ENCODE results near the gene MAGI1.

MAGI1 gene

GRCh38 chr3:65419233-65419632 lies 619.5 kb downstream of the MAGI1 start:
- ATAC-seq = no peak
- TF ChIP-seq RARB (CRISPR knock-in tag; IDR thresholded peaks at IDR 0.05) (no peak), ARNTL (CRISPR knock-in tag; IDR thresholded peaks at IDR 0.05; ENCODE audit: borderline replicate concordance, low read depth) (no peak), ZNF565 (CRISPR knock-in tag; conservative IDR thresholded peaks at IDR 0.05; ENCODE audit: low read depth) (no peak), ZNF8 (CRISPR knock-in tag; IDR thresholded peaks at IDR 0.05) (no peak), ZNF70 (CRISPR knock-in tag; IDR thresholded peaks at IDR 0.05) (no peak), CSDC2 (CRISPR knock-in tag; IDR thresholded peaks at IDR 0.05) (no peak), CSRNP3 (CRISPR knock-in tag; IDR thresholded peaks at IDR 0.05) (no peak), CREB5 (CRISPR knock-in tag; IDR thresholded peaks at IDR 0.05; ENCODE audit: low read depth) (no peak), ZFP30 (CRISPR knock-in tag; IDR thresholded peaks at IDR 0.05) (no peak), ZC3H10 (CRISPR knock-in tag; IDR thresholded peaks at IDR 0.05) (no peak), GLIS3 (CRISPR knock-in tag; IDR thresholded peaks at IDR 0.05) (no peak), TCF4 (CRISPR knock-in tag; IDR thresholded peaks at IDR 0.05; ENCODE audit: borderline replicate concordance) (no peak), TOX (CRISPR knock-in tag; IDR thresholded peaks at IDR 0.05; ENCODE audit: borderline replicate concordance) (no peak), PPARA (CRISPR knock-in tag; IDR thresholded peaks at IDR 0.05; ENCODE audit: borderline replicate concordance) (no peak), ISL1 (CRISPR knock-in tag; IDR thresholded peaks at IDR 0.05) (no peak), SNAI2 (CRISPR knock-in tag; IDR thresholded peaks at IDR 0.05) (no peak), ZFP3 (CRISPR knock-in tag; IDR thresholded peaks at IDR 0.05) (no peak), BACH2 (CRISPR knock-in tag; IDR thresholded peaks at IDR 0.05; ENCODE audit: borderline replicate concordance) (no peak), ESRRG (CRISPR knock-in tag; IDR thresholded peaks at IDR 0.05) (no peak)
- TF ChIP-seq, protein P1, sequence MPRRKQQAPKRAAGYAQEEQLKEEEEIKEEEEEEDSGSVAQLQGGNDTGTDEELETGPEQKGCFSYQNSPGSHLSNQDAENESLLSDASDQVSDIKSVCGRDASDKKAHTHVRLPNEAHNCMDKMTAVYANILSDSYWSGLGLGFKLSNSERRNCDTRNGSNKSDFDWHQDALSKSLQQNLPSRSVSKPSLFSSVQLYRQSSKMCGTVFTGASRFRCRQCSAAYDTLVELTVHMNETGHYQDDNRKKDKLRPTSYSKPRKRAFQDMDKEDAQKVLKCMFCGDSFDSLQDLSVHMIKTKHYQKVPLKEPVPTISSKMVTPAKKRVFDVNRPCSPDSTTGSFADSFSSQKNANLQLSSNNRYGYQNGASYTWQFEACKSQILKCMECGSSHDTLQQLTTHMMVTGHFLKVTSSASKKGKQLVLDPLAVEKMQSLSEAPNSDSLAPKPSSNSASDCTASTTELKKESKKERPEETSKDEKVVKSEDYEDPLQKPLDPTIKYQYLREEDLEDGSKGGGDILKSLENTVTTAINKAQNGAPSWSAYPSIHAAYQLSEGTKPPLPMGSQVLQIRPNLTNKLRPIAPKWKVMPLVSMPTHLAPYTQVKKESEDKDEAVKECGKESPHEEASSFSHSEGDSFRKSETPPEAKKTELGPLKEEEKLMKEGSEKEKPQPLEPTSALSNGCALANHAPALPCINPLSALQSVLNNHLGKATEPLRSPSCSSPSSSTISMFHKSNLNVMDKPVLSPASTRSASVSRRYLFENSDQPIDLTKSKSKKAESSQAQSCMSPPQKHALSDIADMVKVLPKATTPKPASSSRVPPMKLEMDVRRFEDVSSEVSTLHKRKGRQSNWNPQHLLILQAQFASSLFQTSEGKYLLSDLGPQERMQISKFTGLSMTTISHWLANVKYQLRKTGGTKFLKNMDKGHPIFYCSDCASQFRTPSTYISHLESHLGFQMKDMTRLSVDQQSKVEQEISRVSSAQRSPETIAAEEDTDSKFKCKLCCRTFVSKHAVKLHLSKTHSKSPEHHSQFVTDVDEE (CRISPR knock-in tag; IDR thresholded peaks at IDR 0.05) = no peak

DNA sequence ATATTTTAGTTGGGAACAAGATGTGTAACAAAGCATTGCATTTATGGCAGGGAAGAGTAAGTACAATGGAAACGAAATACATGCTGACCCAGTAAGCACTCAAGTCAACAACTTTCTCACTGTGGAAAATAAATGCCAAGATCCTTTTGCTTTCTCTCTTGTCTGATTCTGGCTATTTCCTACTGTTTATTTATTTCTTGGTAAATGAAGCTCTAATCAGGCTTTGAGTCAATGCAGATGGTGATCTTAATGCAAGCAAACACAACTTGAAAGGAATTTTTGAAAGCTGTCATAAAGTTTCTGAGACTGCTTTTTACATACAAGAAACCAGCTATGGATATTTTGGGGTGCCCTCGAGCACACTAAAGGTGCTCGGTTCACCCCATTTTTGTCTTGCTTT lies 624.8 kb downstream of the MAGI1 start:
- ATAC-seq = no peak
- TF ChIP-seq, protein P1 (CRISPR knock-in tag; IDR thresholded peaks at IDR 0.05) = no peak
- TF ChIP-seq ZNF565 (CRISPR knock-in tag; conservative IDR thresholded peaks at IDR 0.05; ENCODE audit: low read depth) (no peak), TCF4 (CRISPR knock-in tag; IDR thresholded peaks at IDR 0.05; ENCODE audit: borderline replicate concordance) (no peak), SNAI2 (CRISPR knock-in tag; IDR thresholded peaks at IDR 0.05) (no peak), ZC3H10 (CRISPR knock-in tag; IDR thresholded peaks at IDR 0.05) (no peak), CSDC2 (CRISPR knock-in tag; IDR thresholded peaks at IDR 0.05) (no peak), PATZ1 (CRISPR knock-in tag; IDR thresholded peaks at IDR 0.05; ENCODE audit: borderline replicate concordance) (no peak), OSR1 (CRISPR knock-in tag; IDR thresholded peaks at IDR 0.05) (no peak), RARB (CRISPR knock-in tag; IDR thresholded peaks at IDR 0.05) (no peak), ZNF70 (CRISPR knock-in tag; IDR thresholded peaks at IDR 0.05) (no peak), ZFP3 (CRISPR knock-in tag; IDR thresholded peaks at IDR 0.05) (no peak), BACH2 (CRISPR knock-in tag; IDR thresholded peaks at IDR 0.05; ENCODE audit: borderline replicate concordance) (no peak), TOX (CRISPR knock-in tag; IDR thresholded peaks at IDR 0.05; ENCODE audit: borderline replicate concordance) (no peak)
